HG03469 (cell line): ENCODE data around the gene SLC23A1.
"Not testable (repeated sequence)": the region's sequence is repeated elsewhere in the genome, so short reads cannot be mapped to it uniquely, and the experiment has no call there.

ENCODE experiments used
- ATAC-seq: cut with Tn5 transposase; IDR thresholded peaks from one replicate; pipeline ENCODE4 v1.9.1; 2021; ENCODE audit warnings: mild to moderate bottlenecking, moderate library complexity, moderate number of reproducible peaks; ENCODE audit not compliant: unreplicated experiment

SLC23A1 gene

GRCh38 chr5:139383275-139383992 is at the start of gene SLC23A1:
SLC23A1 (minus strand) TSS chr5:139383297; CDS start chr5:139383253, 44 bp downstream.
- no peak for ATAC-seq

- no peak for ATAC-seq
Observed at GRCh38 chr5:139431706-139432105, 48.6 kb upstream of the SLC23A1 start.

GRCh38 chr5:139430015-139430414 is 46.9 kb upstream of the SLC23A1 start:
- no peak for ATAC-seq

- ATAC-seq = no peak
Observed at GRCh38 chr5:139426203-139426885, 43.2 kb upstream of the SLC23A1 start.

- ATAC-seq = no peak
Observed at GRCh38 chr5:139425497-139425896, 42.4 kb upstream of the SLC23A1 start.

- no peak for ATAC-seq
Observed at GRCh38 chr5:139422307-139422893, 39.3 kb upstream of the SLC23A1 start.

GRCh38 chr5:139419226-139420192 is 36.4 kb upstream of the SLC23A1 start:
- ATAC-seq = no peak

GRCh38 chr5:139418793-139419192 is 35.7 kb upstream of the SLC23A1 start:
- ATAC-seq = no peak

GRCh38 chr5:139417214-139417613 is 34.1 kb upstream of the SLC23A1 start:
- ATAC-seq = no peak

GRCh38 chr5:139416651-139417050 is 33.6 kb upstream of the SLC23A1 start:
- no peak for ATAC-seq

- ATAC-seq = no peak
Observed at GRCh38 chr5:139415869-139416268, 32.8 kb upstream of the SLC23A1 start.

GRCh38 chr5:139415221-139415861 is 32.2 kb upstream of the SLC23A1 start:
- no peak for ATAC-seq

GRCh38 chr5:139414581-139415130 is 31.6 kb upstream of the SLC23A1 start:
- ATAC-seq = no peak

- no peak for ATAC-seq
Observed at GRCh38 chr5:139413963-139414362, 30.9 kb upstream of the SLC23A1 start.

GRCh38 chr5:139413153-139413552 is 30.1 kb upstream of the SLC23A1 start:
- no peak for ATAC-seq

GRCh38 chr5:139410993-139411828 is 28.1 kb upstream of the SLC23A1 start:
- ATAC-seq = no peak

- ATAC-seq = no peak
Observed at GRCh38 chr5:139410121-139410992, 27.3 kb upstream of the SLC23A1 start.

GRCh38 chr5:139409116-139409515 is 26.0 kb upstream of the SLC23A1 start:
- ATAC-seq = not testable (repeated sequence)
